Smooth muscle cell (in vitro differentiated cells): ENCODE data around the gene SPEF1. TPM values are rescaled to one million over a fixed set of nuclear protein-coding genes. Genes with fewer than 3 reads are reported as not detected.

Experiments
- DNase-seq: peaks from one replicate; lab custom pipeline; 2025; ENCODE audit not compliant: unreplicated experiment; lab: John Stamatoyannopoulos, UW
- H2AFZ ChIP-seq: fragments of 200-600 bp; sonication (generic); 2 replicates; pipeline ENCODE4 v1.6.0; 2016; ENCODE audit warnings: antibody characterized with exemption, low read depth, mild to moderate bottlenecking
- H3F3A ChIP-seq: fragments of 200-600 bp; sonication (generic); 2 replicates; pipeline ENCODE4 v1.6.0; 2017; ENCODE audit warnings: antibody characterized with exemption, low read depth
- H3K27ac ChIP-seq: fragments of 200-600 bp; sonication (generic); 2 replicates; pipeline ENCODE4 v1.5.1; 2016; ENCODE audit warnings: low read depth, mild to moderate bottlenecking
- H3K27me3 ChIP-seq: fragments of 200-600 bp; sonication (generic); 2 replicates; pipeline ENCODE4 v1.6.1; 2016; ENCODE audit warnings: low read depth, mild to moderate bottlenecking
- H3K36me3 ChIP-seq: fragments of 200-600 bp; sonication (generic); 2 replicates; pipeline ENCODE4 v1.5.1; 2016; ENCODE audit warnings: low read depth
- H3K4me1 ChIP-seq: fragments of 200-600 bp; sonication (generic); 2 replicates; pipeline ENCODE4 v1.5.1; 2016; ENCODE audit warnings: low read depth
- H3K4me2 ChIP-seq: fragments of 200-600 bp; sonication (generic); 2 replicates; pipeline ENCODE4 v1.6.0; 2016; ENCODE audit warnings: mild to moderate bottlenecking
- H3K4me3 ChIP-seq: fragments of 200-600 bp; sonication (generic); 2 replicates; pipeline ENCODE4 v1.5.1; 2016; ENCODE audit warnings: mild to moderate bottlenecking
- H3K79me2 ChIP-seq: fragments of 200-600 bp; sonication (generic); 2 replicates; pipeline ENCODE4 v1.6.0; 2016; ENCODE audit warnings: low read depth, mild to moderate bottlenecking
- H3K9ac ChIP-seq: fragments of 200-600 bp; sonication (generic); 2 replicates; pipeline ENCODE4 v1.6.0; 2016; ENCODE audit warnings: low read depth
- H3K9me3 ChIP-seq: fragments of 200-600 bp; sonication (generic); replicated peaks from 2 replicates; pipeline ENCODE4 v1.5.1; 2016; ENCODE audit warnings: low read depth
- H4K20me1 ChIP-seq: fragments of 200-600 bp; sonication (generic); 2 replicates; pipeline ENCODE4 v1.6.0; 2016; ENCODE audit warnings: low read depth
- WGBS: methylation state at CpG from one replicate; pipeline ENCODE4 v1.1.7; 2016; ENCODE audit warnings: low lambda C conversion rate; 5-methylcytosine and 5-hydroxymethylcytosine counted together
- polyA plus RNA-seq: library from polyadenylated mRNA; unstranded; fragments of >200 nt; fragmentation: Nextera tagmentation; extraction: Ambion mirVana; gene quantifications from 2 replicates; pipeline ENCODE4 v1.2.1, GENCODE V29; 2016
- total RNA-seq: library from RNA; depleted of rRNA; stranded (reverse); fragments of >200 nt; gene quantifications from 2 replicates; pipeline ENCODE4 v1.2.3, GENCODE V29; 2014
- TF ChIP-seq, protein P1 (sequence below): fragments of 200-600 bp; sonication (generic); IDR thresholded peaks from 2 replicates; pipeline ENCODE4 v1.5.1; 2017; ENCODE audit warnings: borderline replicate concordance, mild to moderate bottlenecking, antibody characterized with exemption; ENCODE audit not compliant: insufficient read depth, poor library complexity, severe bottlenecking

Gene SPEF1
- total and polyA plus RNA-seq, 2 experiments from 2014 or later: 0.32 to 0.36 TPM

DNA sequence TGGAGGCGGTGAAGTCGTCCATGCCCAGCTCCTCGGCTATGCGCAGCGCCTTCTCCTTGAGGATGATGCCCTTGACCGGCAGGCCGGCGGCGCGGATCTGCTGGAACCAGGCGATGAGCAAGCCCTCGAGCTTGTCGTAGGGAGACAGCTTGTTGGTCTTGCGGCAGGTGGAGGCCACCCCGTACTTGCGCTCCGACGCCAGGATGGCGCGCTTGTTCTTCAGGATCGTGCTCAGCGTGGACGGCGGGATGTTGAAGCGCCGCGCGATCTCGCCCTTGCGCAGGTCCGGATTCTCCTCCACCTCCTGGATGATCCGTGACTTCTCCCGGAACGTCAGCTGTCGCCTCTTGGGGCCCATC is 4.9 kb upstream of the SPEF1 start:
- H3K4me2 ChIP-seq: peak overlapping the region; percentile 94
- H3K27me3 ChIP-seq: no peaks in the 10 kb centered on the region
- H3K27ac ChIP-seq: no peak overlapping the region
- TF ChIP-seq, protein P1, sequence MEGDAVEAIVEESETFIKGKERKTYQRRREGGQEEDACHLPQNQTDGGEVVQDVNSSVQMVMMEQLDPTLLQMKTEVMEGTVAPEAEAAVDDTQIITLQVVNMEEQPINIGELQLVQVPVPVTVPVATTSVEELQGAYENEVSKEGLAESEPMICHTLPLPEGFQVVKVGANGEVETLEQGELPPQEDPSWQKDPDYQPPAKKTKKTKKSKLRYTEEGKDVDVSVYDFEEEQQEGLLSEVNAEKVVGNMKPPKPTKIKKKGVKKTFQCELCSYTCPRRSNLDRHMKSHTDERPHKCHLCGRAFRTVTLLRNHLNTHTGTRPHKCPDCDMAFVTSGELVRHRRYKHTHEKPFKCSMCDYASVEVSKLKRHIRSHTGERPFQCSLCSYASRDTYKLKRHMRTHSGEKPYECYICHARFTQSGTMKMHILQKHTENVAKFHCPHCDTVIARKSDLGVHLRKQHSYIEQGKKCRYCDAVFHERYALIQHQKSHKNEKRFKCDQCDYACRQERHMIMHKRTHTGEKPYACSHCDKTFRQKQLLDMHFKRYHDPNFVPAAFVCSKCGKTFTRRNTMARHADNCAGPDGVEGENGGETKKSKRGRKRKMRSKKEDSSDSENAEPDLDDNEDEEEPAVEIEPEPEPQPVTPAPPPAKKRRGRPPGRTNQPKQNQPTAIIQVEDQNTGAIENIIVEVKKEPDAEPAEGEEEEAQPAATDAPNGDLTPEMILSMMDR: no peak
- no peaks in the 10 kb centered on the region for H3K36me3 ChIP-seq
- DNase-seq: no peak
- peaks cover 35% of the 10 kb centered on the region for H4K20me1 ChIP-seq
- peaks cover 16% of the 10 kb centered on the region for H3F3A ChIP-seq
- H3K4me1 ChIP-seq: peaks cover 6% of the 10 kb centered on the region
- H3K4me3 ChIP-seq: peak overlapping the region; percentile 62
- no peak overlapping the region for H2AFZ ChIP-seq
- peaks cover 24% of the 10 kb centered on the region for H3K79me2 ChIP-seq
- no peak overlapping the region for H3K9ac ChIP-seq
- WGBS: 4% methylated on average over 24 of the region's 35 CpGs
- no peaks in the 10 kb centered on the region for H3K9me3 ChIP-seq

DNA sequence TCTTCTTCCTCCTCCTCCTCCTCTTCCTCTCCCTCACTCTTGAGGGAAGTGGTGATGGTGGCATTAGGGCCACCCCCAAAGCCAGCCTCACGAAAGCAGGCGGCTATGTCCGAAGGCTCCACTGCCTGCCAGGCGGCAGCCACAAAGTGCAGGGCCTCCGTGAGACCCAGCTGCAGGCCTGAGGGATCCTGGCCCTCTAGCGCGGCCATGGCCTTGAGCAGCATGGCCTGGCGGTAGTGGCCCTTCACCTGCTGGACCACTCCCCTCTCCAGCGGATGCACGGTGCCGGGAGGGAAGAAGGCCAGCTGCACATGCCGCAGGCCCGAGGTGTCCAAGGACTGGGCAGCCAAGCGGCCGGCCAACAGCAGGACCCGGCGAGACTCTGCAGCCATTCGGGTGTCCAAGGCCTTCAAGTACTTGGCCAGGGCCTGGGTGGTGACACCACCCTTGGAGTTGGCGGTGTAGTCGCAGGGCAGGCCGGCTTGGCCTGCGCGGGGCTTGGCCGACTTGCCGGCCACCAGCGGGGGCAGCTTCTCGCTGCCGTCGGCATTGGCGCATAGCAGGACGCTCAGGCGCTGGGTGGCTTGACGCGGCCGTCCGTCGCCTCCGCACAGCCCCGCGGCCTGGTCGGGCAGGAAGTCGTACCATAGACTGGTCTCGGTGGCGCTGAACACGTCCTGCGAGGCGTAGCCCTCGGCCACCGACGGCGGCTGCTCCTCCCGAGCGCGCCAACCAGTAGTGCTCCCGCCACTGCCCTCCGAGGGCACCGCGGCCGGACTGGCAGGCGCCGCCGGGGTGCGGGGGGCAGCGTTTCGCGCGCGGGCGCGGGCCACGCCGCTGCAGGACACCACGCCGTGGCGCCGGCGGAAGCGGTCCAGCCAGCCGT is 4.2 kb upstream of the SPEF1 start:
- H3K4me3 ChIP-seq: peak overlapping the region; percentile 62
- TF ChIP-seq, protein P1: no peak
- H3F3A ChIP-seq: peaks cover 16% of the 10 kb centered on the region
- peaks cover 24% of the 10 kb centered on the region for H3K79me2 ChIP-seq
- H3K27ac ChIP-seq: no peak overlapping the region
- no peak overlapping the region for H2AFZ ChIP-seq
- H3K4me2 ChIP-seq: peak overlapping the region; percentile 94
- no peak for DNase-seq
- H3K9me3 ChIP-seq: no peaks in the 10 kb centered on the region
- no peaks in the 10 kb centered on the region for H3K27me3 ChIP-seq
- H3K36me3 ChIP-seq: no peaks in the 10 kb centered on the region
- H3K4me1 ChIP-seq: peaks cover 10% of the 10 kb centered on the region
- peaks cover 35% of the 10 kb centered on the region for H4K20me1 ChIP-seq
- WGBS: 41% methylated on average over 68 of the region's 79 CpGs
- H3K9ac ChIP-seq: no peak overlapping the region

DNA sequence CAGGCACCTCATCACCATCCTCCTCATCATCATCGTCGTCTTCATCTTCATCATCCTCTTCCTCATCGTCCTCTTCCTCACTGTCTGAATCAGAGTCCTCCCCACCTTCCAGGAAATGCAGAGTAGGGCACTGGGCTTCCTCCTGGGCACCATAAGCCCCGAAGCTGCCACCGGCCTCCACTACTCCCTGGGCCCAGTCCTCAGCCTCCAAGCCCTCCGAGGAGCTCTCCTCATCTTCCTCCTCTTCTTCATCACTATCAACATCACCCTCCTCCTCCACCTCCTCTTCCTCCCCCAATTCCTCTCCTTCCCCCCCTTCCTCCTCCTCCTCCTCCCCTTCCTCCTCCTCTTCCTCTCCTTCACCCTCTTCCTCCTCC is 3.6 kb upstream of the SPEF1 start:
- TF ChIP-seq, protein P1: no peak
- DNase-seq: no peak
- Histone ChIP-seq H3K27me3 (no peaks in the 10 kb centered on the region), H3K4me2 (peak overlapping the region; percentile 94), H3F3A (peaks cover 16% of the 10 kb centered on the region), H4K20me1 (peaks cover 35% of the 10 kb centered on the region), H2AFZ (no peak overlapping the region), H3K9me3 (no peaks in the 10 kb centered on the region), H3K36me3 (no peaks in the 10 kb centered on the region), H3K79me2 (peaks cover 24% of the 10 kb centered on the region), H3K9ac (no peak overlapping the region), H3K4me1 (peaks cover 10% of the 10 kb centered on the region), H3K4me3 (peak overlapping the region; percentile 62), H3K27ac (no peak overlapping the region)
- WGBS: 93% methylated on average over 6 of the region's 6 CpGs
